GM19372 (cell line): ENCODE data around the gene RAI14.

Experiments used
- ATAC-seq: cut with Tn5 transposase; IDR thresholded peaks from one replicate; pipeline ENCODE4 v1.9.1; 2021; ENCODE audit warnings: mild to moderate bottlenecking, low read depth, moderate library complexity; ENCODE audit not compliant: unreplicated experiment

The RAI14 gene

DNA sequence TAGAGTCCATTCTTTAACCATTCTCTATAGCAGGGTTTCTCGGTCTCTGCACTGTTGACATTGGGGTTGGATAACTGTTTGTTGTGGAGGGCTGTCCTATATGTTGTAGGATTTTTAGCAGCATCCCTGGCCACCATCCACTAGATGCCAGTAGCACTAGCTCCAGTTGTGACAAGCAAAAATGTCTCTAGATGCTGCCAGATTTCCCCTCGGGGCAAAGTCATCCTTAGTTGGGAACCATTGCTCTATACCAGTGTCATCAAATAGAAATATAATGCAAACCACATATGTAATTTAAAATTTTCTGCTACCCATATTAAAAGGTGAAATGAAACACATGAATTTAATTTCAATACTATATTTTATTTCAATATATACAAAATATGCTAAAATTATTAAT lies 185.7 kb downstream of the RAI14 start:
- ATAC-seq, result no peak

DNA sequence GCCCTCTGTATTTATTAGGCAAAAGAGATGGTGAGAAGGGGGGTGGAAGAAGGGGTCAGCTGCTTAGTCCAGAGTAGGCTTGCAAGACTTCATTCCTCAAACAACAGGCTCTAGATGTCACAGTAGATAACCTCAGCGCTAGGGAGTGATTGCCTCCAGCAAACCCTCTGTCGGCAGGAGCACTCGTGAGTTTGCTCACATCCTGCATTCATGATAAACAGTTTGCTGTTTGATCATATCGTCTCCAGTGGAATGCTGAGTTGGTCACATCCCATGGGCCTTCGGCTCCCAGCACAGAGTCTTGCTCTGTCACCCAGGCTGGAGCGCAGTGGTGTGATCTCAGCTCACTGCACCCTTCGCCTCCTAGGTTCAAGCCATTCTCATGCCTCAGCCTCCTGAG lies 186.4 kb downstream of the RAI14 start:
- no peak for ATAC-seq

DNA sequence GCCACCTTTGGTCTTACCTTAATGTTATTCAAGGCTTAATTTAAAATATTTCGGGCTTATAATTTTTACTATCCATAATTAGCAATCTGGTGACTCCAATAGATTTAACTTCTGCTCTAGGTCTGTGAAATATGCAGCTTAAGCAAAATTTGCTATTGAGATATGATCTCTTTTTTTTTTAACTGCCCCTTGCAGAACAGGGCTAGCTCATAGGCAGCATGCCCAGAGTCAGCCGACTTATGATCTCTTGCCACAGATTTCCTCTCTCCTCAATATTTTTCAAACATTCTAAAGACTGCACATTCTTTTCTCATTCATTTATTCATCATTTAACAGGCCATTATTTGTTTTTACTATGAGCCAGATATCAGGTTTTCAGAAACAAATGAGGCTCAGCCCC lies 187.4 kb downstream of the RAI14 start:
- no peak for ATAC-seq

DNA sequence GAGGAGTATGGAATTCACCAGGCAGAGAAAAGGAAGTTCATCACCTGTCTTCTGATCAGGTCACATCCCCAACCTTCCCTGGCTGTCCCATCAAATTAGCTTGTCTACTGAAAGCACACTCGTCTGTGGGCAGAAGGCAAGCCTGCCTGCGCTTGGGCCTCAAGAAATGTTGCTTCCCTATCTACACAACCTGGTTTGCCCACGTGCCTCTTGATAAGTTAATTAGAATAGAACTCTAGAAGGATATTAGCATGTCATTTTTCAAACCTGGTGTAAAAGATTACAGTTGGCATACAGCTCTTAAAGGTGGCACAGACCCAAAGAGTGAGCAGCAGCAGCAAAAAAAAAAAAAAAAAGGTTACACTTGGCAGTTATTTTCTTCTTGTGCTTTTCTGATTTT lies 188.0 kb downstream of the RAI14 start:
- no peak for ATAC-seq

DNA sequence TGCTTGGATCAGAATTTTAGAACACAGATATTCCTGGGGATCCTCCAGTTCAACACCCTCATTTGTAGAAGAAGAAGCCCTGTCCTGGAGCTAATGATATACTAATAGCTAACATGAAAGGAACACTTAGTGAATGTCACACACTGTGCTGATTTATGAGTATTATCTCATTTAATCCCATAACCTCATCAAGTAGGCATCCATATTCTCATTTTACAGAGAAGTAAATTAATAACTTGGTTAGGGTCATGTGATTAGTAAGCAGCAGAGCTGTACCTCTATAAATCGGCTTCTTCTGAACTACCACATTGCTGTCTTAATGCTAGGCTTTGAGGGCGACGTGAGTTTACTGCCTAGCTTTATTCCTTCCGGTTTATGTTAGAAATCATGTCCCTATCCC lies 188.9 kb downstream of the RAI14 start:
- no peak for ATAC-seq

DNA sequence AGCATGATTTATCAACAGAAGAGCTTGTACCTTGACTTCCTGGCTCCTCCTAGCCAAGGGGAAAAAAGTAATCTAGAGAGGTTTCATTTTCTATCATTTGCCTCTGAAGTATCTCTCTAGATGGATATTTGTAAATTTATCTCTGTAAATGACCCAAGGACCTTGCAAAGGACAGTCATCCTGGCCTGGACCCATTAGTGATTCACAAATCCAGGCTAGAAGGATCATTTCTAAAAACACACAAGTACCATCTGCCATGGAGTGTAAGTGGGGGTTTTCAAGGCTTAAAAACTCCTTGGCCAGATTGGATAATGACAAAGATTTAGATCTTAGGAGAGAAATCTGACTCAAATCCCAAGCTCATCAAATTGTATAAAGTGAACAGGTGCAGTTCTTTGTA lies 190.9 kb downstream of the RAI14 start:
- no peak for ATAC-seq

DNA sequence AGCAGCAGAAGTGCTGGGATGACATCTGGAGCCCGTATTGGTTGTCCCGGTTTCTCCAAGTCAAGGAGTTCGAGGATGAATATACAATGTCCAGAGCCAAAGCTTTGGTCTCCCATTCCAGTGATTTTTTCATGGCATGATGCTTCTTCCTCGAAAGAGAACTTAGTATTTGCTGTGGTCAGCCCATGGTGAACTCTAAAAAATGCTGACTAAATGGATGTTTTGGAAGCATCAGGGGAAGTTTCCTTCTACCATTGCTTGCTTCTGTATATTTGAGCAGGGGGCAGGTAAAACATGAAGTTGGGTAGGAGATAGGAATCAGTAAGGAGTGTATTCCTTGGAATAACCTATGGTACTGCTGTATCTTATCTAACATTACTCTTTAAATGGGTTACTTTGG lies 191.4 kb downstream of the RAI14 start:
- ATAC-seq, result no peak

DNA sequence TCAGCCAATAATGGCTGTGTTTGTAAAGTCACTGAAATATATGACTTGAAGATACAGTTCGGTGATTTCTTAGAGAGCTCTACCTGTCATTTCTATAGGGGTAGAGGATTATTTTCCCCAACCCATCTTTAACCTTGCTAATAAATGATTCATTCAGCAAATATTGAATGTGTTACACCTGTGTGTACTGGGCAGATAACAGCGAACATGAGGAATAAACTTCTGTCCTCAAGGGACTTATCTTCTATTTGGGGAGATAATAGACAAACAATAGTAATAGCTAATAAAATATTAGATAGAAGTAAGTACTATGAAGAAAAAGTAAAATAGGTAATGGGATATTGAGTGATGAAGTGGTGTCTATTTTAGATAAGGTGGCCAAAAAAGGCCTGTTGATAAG lies 192.1 kb downstream of the RAI14 start:
- ATAC-seq, result no peak

DNA sequence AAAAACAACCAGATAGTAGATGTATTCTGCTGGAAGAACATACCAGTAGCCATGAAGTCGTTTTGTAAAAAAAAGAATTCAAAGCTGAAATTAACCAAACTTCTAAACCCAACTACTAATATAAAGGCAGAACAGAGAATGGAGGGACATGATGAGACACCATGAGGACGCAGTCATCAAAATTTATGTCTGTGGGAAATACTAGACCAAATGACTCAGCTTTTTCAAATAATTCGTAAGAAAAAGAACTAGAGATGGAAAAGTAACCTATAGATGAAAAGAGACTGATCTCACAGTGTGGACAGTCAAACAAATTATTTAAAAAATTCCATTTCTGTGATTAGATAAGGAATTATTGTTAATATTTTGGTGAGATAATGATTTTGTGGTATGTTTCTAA lies 193.1 kb downstream of the RAI14 start:
- ATAC-seq, result no peak

DNA sequence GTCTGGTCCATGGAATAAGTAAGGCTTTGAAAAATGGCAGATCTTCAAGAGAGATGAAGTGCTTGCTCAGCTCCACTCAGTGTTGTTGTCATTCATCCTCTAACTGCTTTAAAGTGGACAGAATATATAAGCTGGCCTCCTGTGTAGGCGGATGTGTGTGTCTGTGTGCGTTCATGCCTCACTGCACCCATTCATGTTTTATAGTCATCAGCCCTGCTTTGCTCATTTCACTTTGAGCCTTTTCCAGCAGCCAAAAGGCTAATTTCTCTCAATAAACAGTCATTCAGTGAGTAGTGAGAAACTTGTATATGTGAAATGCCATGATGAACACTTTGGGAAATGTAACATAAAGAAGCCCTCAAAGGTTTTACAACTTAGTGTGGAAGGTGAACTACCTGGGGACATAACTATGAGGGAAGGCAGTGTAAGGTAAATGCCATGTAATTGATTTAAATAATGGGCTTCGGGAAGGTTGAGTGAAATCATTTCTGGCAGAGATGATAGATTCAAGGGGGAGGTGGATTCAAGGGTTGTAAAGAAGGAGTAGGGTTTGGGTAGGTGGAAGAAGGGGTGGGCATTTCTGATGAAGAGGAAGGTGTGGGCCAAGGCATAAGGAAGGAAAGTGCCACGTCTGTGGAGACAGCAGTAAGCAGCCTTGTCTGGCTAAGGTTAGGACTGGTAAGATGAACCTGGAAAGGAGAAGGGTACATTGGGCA lies 198.5 kb downstream of the RAI14 start:
- peak; percentile 95 for ATAC-seq

DNA sequence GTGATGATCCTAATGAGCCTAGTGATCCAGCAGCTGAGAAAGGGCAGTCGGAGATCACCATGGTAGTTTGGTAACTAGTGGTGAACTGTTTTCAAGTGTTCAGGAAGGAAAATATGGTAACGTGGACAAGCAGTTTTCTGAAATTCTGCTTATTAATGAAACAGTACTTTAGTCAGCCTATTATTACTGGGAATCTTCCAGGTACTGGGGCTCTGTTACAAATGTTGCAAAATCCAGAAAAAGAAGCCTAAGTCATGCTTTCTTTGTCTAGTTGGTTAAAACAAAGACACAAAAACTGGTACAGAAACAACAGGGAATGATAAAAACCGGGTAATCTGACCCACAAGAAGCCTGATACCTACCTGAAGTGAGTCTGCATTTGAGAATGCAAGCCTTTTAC lies 201.0 kb downstream of the RAI14 start:
- no peak for ATAC-seq

DNA sequence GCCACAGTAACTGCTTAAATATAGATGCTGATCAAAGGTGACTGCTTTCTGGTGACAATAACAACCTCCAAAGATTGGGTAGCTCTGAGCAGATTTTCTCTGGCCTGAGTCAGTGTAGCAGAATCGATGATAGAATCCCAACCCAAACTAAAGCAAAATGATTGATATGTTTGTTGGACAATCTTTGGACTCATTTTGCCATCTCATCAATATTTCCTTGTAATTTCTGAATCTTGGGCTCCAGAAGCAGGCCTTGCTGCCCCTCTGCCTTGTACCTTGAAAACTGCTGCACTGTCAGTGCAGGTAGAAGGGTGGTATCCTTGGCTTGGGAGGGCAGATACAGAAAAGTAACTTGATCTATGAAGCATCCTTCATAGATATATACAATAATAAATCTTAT lies 201.8 kb downstream of the RAI14 start:
- no peak for ATAC-seq

DNA sequence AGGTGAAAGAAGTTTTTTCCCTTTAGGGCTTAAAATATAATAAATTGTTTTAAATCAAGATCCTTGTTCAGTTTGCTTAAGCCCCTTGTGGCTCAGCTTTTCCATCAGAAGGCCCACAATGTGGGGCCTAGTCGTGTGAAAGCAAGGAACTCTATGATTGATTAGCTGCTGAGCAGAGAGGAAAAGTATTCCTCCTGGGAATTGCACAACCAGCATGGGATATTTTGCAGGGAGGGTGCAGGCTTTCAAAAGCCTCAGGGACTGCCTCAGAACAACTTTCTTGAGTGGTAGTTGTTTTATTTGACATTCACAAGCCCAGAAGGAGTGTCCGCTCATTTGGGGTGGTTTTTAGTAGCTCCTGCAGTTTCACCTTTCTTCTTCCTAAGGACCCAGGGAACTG lies 202.7 kb downstream of the RAI14 start:
- no peak for ATAC-seq

DNA sequence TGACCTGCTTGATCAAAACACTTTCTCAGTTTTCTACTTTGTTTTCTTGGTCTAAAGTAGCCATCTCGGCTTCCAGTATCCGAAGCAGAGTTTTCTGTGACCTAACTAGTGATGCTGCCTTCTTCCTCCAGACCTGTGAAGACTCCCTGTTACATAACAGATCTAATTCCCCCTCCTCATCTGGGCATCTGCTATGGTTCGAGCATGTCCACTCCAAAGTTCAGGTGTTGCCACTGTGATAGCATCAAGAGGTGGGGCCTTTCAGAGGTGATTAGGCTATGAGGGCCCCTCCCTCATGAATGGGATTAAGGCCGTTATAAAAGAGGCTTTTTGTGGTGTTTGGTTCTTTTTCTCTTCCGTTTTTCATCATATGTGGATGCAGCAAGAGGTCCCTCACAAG lies 203.1 kb downstream of the RAI14 start:
- ATAC-seq, result no peak

DNA sequence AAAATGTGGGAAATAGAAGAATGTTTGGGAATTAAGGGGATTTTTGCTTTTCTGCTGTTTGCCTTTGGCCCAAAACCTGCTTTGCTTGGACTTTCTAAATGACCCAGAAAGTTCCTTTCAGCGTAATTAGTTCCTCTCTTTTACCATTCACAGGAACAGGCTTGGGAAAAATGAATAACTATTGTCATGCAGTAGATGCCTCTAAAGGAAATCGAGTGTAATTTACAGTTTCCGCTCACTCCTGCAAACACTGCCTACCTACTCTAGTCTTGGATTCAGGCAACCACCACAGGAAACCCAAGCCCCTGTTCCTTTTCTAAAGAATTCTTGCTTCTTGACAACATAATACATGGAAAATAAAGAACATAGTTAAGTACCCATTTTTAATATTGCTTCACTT lies 207.8 kb downstream of the RAI14 start:
- no peak for ATAC-seq

DNA sequence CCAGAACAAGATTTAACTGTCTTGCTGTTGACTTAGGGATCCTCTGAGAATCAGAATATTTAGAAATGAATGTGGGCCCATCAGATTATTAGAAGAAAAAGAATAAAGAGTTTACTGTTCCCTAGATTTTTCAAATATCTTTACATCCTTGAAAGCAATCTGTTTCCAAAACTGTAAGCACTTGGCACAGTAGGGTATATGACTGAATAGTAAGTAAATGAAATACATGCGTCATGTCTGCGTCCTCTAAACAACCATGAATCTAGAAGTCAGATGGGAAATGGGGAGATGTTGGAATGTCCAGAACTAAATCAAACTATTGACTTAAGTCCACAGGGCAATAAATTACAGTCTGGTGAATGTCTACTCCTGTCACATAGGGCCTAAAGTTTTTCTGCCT lies 209.0 kb downstream of the RAI14 start:
- no peak for ATAC-seq

DNA sequence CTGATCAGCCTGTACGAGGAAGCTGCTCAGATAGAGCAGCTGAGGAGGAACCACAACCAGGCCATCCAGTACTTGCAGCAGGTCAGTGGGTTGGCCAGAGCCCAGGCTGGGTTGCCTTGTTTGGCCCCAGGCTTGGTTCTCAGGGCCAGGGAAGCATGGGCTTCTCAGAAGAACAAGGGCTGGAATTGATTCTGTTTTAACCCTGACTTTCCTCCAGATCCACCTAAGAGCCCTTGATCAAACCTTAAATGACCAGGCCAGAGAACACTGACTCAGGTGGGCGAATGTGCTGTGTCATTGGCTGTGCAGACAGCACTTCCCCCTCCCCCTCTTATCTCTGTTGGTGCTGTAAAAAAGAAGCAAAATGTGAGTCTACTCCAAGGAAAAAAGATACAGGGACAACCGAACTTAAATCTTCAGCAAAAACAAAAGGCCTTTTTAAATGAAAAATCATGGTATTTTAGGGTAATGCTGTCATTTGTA lies 210.9 kb downstream of the RAI14 start:
- ATAC-seq, result no peak

DNA sequence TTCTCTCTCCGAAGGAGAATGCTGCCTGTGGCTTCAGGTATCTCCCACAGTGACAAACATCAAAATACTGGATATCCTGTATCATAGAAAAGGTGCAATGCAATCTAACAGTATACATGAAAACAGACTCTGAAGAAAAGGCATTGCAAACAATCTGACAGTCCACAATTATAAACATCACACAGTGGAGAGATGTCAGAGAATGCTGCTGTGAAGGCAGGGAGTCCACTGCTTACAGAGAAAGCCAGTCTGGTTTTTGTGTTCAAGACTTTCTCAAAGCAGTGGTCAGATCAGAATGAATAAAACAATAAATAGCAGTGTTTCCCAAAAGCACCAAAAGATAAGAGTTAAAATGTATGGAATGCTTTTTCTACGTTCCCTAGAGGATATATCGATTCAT lies 211.5 kb downstream of the RAI14 start:
- ATAC-seq, result no peak

DNA sequence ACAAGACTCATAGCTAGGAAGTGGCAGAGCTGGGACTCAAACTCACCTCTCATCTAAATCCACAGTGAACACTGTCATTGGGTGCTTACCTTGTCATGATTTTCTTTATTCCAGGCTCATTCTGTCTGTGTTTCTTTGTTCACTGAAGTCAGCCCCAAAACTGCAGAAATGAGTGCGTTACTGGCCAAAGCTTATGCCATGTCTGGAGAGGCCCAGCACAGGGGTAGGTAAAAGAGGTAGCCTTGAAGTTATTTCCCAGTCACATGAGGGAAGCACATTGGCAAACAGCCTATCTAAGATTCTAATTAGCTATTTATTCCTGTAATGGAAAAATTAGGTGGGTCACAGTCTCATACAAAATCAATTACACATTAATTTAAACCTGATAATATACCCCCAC lies 212.7 kb downstream of the RAI14 start:
- ATAC-seq, result no peak

DNA sequence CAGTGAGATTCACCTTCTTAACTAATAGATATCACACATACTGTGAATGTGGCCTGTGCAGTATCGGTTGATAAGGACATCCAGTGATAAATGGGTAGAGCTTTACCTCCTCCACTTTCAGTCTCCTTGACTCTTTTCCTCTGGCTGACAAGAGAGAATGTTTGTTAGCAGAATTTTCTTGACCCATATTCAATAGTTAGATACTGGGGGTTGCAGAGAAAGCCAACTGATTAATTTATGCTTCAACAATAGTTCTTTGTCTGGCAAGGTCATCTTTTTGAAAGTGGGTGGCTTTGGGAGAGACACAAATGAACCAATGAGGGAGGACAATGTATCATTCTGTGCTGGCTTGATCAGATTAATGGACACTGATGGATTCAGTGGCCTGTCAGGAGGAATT lies 213.1 kb downstream of the RAI14 start:
- ATAC-seq, result no peak

DNA sequence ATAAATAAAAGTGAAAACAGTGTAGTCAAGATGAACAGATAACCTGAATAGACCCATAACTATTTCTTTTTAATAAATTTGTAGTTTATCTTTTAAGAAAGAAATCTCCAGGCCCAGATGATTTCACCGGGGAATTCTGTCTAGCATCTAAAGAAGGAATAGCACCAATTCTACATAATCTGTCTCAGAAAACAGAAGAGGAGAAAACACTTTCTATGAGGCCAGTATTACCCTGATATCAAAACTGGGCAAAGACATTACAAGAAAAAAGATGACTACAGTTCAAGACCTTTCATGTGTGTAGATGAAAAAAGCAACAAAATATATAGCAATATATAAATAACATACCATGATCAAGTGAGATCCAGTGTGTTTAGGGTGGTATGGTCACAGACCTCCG lies 214.3 kb downstream of the RAI14 start:
- no peak for ATAC-seq

DNA sequence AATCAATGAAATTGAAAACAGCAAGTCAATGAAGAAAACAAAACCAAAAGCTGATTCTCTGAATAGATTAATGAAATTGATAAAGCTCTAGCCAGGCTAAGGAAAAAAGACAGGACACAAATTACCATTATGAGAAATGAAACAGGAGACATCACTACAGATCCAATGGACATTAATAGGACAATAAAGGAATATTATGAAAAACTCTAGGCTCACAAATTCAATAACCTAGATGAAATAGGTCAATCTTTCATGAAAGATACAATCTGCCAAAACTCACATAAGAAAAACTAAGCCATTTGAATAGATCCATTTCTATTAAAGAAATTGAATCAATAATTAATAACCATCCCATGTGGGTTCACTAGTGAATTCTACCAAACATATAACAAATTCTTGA lies 220.1 kb downstream of the RAI14 start:
- no peak for ATAC-seq

DNA sequence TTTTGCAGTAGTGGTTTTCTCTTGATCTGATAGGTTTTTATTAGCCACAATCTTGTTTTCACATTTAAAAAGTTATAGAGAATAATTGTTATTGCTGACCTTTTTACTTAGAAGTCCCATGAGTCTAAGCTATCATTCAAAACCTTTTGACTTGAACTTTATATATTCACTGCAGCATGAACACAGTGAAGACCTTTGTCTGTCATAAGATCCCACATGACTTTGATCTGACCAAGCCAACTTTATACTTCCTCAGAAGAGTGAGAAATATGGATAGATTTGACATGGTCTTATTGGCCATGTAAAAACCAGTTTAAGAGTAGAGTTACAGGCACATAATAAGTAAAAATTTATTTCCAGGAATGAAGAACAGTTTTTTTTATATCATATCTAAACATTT lies 225.1 kb downstream of the RAI14 start:
- ATAC-seq, result no peak
